GM21619 (cell line): ENCODE results near the gene ANAPC1.
A peak's percentile ranks its signal among the peaks of the same experiment; 100 is the strongest.
"Not testable (repeated sequence)": the region's sequence is repeated elsewhere in the genome, so short reads cannot be mapped to it uniquely, and the experiment has no call there.

ENCODE experiments used
- ATAC-seq: cut with Tn5 transposase; IDR thresholded peaks from one replicate; pipeline ENCODE4 v1.9.1; 2021; ENCODE audit not compliant: unreplicated experiment

ANAPC1 gene

DNA sequence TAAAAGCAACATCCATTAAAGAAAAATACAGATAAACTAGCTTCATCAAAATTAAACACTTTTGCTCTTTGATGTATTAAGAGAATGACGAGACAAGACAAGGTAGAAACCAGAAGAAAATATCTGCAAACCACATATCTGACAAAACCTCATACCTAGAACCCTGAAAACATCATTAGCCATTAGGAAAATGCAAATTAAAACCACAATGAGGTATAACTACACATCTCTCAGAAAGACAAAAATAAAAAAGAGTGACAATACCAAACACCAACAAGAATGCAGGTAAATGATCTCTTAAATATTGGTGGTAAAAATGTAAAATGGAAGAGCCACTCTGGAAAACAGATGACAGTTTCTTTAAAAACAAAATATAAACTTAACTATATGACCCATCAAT is 53.5 kb downstream of the ANAPC1 start:
- ATAC-seq = peak; percentile 87

DNA sequence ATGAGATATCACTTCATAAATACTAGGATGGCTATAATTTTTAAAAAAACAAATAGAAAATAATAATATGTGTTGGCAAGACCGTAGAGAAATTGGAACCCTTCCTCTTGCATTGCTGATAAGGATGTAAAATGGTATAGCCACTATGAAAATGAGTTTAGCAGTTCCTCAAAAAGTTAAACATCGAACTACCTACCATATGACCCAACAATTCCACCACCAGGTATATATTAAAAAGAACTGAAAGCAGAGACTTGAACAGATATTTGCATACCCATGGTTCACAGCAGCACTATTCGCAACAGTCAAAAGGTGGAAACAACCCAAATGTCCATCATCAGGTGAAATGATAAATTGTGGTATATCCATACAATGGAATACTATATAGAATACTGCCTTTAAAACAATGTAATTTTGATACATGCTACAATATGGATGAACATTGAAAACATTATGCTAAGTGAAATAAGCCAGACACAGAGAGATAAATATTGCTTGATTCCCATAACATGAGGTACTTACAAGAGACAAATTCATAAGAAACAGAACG is 55.7 kb downstream of the ANAPC1 start:
- not testable (repeated sequence) for ATAC-seq

DNA sequence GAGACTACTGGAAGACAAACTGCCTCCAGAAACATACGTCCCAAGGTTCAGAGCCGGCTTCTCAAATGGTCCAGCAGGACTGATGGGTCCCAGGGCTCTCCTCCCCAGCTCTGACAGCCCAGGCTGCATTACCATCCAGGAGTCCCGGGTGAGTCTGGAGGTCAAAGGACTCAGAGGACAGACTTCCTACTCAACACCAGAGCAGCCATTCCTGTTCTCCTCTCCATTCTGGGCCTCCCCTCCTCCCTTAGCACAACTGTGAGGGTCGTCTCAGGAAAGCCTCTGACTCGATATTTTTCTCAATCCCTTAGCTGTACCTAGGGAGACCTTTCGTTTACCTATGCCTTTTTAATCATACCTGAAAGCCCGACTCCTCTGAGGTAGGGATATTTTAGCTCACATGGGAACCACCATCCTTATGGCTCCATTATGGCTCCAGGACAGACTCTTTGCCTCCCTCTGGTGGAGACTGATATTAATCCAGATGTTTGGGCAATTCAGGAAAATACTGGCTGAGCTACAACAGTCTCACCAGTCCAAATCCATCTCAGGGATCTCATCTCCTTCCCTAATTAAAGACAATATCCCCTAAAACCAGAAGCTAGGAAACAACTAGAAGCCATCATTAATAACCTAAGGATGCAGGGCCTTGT is 70.9 kb downstream of the ANAPC1 start:
- not testable (repeated sequence) for ATAC-seq

DNA sequence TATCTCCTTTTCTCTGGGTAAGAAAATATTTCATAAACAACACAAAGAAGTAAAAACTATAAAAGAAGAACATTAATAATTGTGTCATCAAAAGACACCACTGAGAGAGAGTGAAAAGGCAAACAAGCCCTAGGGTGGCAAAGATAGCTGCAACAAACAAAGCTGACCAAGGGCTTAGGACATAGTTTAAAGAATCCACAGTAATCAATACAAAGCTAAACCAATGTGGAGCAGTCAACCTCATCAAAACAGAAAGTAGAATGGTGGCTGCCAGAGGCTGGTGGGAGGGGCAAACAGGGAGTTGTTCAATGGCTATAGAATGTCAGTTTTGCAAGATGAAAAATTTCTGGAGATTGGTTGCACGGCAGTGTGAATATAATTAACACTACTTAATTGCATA is 93.4 kb downstream of the ANAPC1 start:
- not testable (repeated sequence) for ATAC-seq

DNA sequence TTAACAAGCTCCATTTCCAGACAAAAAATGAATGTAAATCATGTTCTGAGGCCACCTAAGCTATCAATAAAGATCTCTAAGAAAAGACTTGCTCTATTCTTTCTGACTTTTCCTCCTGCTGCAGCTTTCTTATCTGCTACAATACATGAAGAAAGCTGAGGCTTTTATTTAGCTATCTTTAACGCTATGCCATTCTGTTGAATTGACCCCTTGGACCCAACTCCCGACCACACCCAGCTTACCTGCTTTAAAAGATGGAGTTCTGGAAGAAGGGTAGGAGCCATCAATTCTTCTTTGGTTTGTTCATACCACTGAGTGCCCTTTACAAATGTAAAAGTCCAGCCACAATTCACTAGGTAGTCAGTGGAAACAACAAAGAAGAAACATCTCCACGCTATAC is 99.9 kb downstream of the ANAPC1 start:
- ATAC-seq = not testable (repeated sequence)

DNA sequence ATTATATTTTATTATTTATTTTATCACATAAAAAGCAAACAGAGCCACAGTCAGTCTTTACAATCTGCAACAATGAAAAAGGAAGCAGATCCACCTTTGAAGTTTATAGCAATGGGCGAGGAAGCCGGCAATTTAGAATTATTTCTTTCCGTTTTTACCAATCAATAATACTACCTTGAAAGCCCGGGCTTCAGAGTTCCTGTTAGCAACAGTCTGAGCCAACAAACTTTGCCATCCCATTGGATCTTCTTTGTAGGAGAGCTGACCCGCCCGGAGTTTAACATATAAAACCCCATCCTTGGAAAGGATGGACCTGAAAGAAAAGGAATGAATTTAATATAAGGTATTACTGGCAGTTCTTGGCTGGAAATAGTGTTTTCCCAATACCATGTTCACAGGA is 101.8 kb downstream of the ANAPC1 start:
- ATAC-seq = not testable (repeated sequence)

DNA sequence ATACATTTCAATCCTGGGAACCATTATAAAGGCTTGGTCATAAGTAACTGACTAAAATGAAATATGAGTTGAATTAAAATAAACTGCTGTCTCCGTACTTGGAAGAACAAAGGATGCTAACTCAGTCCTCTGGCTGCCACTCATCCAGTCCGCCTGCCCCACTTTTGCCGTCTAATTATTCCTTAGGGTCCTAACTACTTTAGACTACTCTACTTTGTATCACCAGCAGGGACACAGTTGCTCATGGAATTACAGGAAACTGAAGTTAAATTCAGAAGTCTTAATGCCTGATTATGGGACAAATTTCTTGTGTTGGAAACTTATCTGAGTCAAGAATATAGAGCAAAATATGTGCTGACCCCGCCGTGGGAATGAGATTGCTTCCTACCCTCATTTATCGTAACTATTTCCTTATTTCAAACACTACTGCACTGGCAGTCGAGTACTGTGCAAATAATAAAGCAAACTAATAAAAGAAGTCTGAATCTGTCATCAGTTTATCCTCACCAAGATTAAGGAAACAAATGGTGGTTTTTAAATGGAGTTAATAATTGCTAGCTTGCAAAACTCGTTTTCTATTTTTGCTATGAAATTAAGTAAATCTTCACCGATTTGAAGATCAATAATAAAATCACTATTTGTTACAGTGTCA is 102.4 kb downstream of the ANAPC1 start:
- not testable (repeated sequence) for ATAC-seq

DNA sequence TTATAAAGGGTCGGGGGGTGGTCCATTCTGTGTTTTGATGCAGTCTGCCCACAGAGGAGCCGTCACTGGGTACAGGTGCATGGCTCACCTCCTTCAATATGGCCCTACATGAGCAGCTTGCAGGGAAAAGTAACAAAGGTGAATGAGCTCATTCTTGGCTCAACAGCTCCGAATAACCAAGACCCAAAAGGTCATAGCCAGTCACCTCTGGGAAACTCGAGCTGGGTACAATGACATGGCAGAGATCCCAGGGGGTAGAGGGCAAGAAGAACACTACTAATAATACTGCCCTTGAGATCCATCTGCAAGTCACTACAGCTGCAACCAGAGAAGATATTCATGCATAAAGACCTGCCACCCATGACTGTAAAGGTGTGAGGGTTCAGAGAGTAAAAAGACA is 106.8 kb downstream of the ANAPC1 start:
- ATAC-seq = not testable (repeated sequence)

DNA sequence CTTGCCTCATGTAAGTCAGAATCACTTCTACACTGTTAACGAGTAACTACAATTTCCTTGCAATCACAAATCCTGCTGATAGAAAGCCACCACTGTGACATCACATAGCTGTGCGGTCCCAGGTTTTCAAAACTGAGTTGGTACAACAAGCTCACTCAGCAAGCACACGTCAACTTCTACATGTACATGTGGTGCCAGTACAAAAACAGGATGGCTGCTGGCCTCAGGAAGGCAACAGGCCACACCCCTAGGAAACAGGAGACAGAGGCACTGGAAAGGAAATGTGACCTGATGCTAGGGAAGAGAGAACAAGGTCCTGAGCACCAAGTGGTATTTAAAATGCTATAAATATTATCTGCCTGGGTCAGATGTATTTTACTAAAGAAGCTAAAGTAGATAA is 107.7 kb downstream of the ANAPC1 start:
- ATAC-seq = not testable (repeated sequence)

DNA sequence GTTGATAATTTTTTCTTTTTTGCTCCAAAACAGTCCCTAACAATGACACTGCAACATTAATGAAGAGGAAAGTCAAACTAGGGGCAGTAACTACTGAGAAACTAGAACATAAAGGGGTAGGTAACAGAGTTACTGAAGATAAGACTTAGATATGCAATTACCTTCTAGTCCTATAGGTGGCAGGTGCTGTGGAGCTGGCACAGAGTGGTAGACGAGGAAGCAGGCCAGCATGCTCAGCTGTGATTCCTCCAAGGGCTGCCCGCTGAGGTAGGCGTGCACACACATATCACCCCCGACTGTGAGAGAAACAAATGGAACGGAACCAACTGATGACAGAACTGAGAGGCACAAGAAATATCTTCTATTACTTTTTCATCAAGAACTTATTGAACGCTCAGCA is 111.8 kb downstream of the ANAPC1 start:
- not testable (repeated sequence) for ATAC-seq

DNA sequence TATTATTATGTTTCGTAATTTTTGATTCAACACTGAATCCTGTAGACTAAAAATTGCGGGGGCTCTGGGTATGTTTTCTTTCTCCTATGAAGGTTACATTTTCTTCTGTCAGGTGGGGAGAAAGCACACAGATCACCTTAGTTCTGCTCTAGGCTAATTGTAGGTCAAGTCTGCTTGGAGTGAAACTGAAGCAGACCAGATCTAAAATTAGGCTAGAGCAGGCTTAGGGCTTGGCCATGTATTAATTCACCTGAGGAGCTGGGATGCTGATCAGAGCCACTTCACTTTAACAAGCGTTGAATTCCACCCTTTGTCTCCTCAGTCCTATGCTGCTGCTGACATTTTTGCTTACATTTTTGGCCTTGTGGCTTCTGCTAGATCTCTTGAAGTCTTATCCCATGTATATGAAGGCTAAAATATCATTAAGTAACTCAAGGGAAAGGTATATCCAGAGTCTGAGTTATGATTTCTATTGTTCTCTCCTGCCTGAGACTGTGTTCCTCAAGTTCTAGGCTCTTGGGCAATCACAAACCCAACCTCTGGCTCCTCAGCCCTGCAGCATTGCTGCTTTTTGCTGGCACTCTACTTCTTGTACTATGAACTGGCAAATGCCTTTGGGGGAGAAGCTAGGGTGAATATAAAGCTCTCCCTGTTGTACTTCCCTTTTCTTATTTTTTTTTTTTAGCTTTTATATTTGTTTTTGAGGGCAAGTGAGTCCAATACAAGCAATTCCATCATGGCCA is 112.9 kb downstream of the ANAPC1 start:
- not testable (repeated sequence) for ATAC-seq

DNA sequence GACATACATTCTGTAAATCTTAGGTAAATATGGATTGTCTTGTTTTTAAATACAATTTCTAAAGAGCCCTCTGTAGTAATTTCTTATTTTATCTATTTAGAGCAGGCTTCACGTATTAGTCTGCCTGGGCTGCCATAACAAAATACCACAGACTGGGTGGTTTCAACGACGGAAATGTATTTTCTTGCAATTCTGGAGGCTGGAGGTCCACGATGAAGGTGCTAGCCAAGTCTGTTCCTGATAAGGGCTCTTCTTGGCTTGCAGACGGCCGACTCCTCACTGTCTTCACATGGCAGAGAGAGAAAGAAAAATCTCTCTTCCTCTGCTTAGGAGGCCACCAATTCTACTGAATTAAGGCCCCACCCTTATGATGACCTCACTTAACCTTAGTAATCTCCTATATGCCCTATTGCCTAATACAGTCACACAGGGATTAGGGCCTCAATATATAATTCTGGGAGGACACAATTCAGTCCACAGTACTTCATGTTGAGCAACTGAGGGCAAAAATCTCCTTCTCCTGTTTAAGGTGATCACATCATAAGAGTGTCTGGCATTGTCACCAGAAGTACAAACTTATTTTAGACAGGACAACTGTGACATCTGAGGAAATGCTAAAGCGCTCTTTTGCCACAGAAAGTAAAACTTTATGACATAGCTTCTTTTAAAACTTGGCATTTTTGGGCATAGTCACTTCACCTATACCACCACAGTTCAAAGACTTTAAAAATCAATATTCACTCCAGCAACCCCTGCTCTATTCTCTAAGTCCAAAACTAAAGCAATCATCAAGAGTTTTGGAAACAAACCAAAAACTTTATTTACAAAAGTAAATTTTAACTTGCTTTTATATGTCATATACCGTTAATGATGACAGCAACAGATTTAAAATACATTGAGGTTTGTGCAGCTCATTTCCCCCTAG is 115.5 kb downstream of the ANAPC1 start:
- ATAC-seq = not testable (repeated sequence)

DNA sequence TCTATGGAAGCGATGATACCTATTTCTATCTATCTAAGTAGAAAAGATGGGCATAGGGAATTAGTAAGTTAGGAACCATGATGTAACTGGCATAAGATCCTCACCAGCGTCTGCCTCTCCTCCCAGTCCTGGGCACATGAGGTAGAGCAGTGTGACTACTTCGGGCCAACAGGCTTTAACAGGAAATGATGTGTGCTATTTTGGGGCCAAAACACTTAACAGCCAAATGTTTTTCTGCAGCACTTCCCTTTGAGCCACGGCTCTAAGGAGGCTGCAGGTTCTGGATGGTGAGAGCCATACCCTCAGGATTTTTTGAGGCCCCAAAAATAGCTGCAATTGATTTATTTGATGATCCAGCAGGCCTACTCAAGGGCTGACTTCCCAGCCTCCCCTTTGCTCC is 116.9 kb downstream of the ANAPC1 start:
- not testable (repeated sequence) for ATAC-seq

DNA sequence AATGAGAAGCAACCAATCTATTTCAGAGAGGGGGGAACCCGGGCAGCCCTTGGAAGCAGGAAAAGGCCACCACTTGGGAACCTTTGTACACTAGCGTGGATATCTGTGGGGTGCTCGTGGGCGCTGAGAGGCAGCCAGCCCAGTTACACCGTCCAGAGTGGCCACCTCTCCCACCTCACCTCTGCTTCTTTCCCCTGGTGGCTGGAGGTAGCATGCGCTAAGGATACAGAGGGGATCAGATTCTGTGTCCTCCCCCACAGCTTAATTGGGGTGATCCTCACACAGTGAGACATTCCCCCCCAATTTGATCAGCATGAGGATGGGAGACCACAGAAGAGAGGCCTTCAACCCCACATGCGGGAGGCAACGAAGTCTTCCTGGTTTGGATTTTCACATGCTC is 117.7 kb downstream of the ANAPC1 start:
- not testable (repeated sequence) for ATAC-seq

DNA sequence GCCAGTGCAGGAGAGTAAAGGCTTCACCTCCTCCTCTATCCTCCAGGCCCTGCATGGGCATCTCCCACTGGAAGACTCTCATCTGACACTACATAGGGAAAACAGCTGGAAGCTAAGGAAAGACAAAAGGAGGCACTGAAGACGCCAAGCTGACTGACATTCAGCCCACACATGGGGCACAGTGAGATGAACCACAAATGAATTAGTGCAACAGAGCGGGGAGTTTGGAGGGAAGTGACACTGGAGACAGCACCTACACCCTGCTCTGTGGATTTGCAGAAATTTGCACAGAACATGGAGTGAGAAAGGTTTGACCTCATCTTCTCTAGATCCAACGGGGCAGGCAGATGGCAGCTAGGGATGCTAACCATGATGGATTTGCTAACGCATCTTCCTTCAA is 119.8 kb downstream of the ANAPC1 start:
- not testable (repeated sequence) for ATAC-seq

DNA sequence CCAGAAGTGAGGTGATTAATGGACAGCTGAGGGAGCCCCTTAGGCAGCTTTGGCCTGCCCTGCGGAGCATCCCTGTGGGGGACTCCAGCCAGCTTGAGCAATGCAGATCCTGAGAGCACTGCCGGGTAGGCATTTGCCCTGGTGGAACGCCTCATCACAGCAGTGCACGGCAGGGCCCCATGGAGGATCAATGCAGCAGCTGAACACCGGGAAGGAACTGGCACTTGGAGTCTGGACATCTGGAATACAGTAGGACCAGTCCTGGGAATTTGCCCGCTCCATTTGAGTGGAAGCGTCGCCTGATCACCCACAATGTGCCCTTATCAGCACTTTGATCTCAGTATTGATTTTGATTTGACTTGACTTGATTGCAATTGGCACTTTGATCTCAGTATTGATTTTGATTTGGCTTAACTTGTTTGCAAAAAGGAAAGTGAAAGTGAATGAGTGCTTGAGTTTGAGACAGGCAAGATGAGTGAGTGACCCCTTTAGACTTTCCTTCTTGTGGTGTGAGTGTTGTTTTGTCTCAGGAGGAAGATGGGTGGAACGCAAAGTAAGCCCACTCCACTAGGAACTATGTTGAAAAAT is 123.2 kb downstream of the ANAPC1 start:
- not testable (repeated sequence) for ATAC-seq

DNA sequence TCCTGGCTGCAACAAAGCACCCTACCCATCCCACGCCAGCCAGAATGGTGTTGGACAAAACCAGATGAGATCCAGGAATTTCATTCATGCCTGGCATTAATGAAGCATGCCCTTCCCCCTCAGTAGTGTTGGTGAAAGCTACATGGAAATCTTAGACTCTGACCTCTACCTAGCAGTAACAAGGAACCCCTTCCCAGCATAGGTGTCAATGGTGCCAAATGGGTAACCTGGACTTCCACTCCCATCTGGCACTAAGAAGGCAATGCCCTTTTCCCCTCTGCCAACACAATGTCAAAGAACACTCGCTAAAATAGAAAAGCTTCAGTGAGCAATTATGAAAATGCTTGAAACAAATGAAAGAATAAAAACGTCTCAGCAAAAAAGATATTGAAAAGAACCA is 131.5 kb downstream of the ANAPC1 start:
- not testable (repeated sequence) for ATAC-seq

DNA sequence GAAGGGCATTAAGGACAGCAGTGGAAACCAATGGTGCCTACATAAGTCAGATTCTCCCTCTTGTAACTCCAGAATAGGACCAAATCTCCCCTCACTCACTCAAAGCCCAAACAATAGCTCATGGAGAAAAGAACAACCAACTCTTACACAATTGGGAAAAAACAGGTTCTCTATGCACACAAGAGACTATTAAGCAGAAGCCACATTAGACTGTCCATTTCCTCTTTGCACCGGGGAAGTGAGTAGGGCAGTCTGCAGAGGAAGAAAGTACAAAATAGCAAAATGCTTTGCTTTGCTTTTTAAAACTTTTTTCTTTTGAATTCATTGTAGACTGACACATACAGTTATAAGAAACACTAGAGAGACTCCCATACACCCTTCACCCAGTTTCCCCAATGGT is 133.4 kb downstream of the ANAPC1 start:
- not testable (repeated sequence) for ATAC-seq

DNA sequence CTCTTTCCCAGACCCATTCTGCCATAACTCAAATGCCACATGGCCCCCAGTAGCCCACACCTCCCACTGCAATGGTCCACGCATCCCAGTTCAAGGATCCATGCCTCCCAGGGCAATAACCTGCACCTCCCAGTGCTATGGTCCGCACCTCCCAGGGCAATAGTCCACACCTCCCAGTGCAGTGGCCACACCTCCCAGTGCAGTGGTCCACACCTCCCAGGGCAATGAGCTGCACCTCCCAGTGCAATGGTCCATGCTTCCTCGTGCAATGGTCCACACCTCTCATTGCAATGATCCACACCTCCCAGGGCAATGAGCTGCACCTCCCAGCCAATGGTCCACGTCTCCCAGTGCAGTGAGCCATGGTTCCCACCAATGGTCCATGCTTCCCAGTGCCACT is 135.6 kb downstream of the ANAPC1 start:
- ATAC-seq = not testable (repeated sequence)

DNA sequence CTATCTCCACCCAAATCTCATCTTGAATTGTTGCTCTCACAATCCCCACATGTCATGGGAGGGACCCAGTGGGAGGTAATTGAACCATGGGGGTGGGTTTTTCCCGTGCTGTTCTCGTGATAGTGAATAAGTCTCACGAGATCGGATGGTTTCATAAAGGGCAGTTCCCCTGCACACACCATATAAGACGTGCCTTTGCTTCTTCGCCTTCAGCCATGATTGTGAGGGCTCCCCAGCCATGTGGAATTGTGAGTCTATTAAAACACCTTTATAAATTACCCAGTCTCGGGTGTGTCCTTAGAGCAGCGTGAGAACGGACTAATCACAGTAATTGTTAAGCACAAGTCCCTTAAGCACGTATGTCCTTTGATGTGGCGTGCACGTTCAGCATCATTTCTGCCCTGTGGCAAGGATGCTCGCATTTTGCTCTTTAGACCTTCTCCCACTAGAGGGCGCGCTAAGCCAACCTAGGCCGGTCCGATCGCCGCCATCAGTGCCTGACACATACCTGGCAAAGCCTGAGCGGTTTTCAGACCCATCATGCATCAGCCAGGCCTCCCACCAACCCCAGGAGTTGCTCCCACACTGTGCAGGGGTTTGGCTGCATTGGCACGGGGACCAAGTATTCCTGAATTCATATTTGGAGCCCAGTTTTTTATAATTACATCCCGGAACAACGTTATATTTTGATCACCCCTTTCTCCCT is 136.4 kb downstream of the ANAPC1 start:
- ATAC-seq = peak; percentile 71
